Measurements from ENCODE around the gene UBALD1. TPM values are rescaled to one million over a fixed set of nuclear protein-coding genes. Genes with fewer than 3 reads are reported as not detected.

UBALD1 gene
- total RNA-seq, 1 experiment from 2014 or later: 29.9 TPM

- Histone ChIP-seq H3K27ac (ENCODE audit: low read length) (no peak overlapping the region), H3K27me3 (ENCODE audit: control insufficient read depth, insufficient read depth, low read length) (no peaks in the 10 kb centered on the region), H3K9me3 (ENCODE audit: control insufficient read depth, insufficient read depth, low read depth, low read length) (no peaks in the 10 kb centered on the region; the same call in 1 of the 2 replicates), H3K4me3 (ENCODE audit: low read depth in 2 of 2, low read length in 2 of 2) (no peak overlapping the region), H3K36me3 (ENCODE audit: control insufficient read depth, insufficient read depth, low read length) (no peaks in the 10 kb centered on the region), H3K4me1 (ENCODE audit: control insufficient read depth, insufficient read depth, low read length) (no peaks in the 10 kb centered on the region)
- no peak for DNase-seq (ENCODE audit: low read depth, low spot score)
- POLR2A ChIA-PET: no interaction called here
- no peak for ATAC-seq
- TF ChIP-seq REST (IDR thresholded peaks at IDR 0.05; ENCODE audit: insufficient read depth in 1 of 2, low read depth in 2 of 2, low read length in 1 of 2): no peak
- TF ChIP-seq POLR2AphosphoS5 (IDR thresholded peaks at IDR 0.05; ENCODE audit: low read depth, low read length): no peak
- no peak for TF ChIP-seq CTCF (IDR thresholded peaks at IDR 0.05)
- TF ChIP-seq SIN3A (IDR thresholded peaks at IDR 0.05; ENCODE audit: borderline replicate concordance, insufficient read depth, low read depth, low read length): no peak
- TF ChIP-seq TCF7L2 (IDR thresholded peaks at IDR 0.05; ENCODE audit: low read depth, low read length): no peak
- no TSS peak for BruUV-seq (replicated peaks)
- CTCF ChIA-PET: interaction anchor here (0.7 kb wide), 1 partner anchor 32 kb away, joined by 4 read pairs; no protein-coding TSS in a partner anchor
- intact Hi-C loops (cut with micrococcal nuclease; ENCODE audit: unreplicated experiment): no loop called here
- in situ Hi-C loops (cut with HindIII; ENCODE audit: low pct_unique_long_range_greater_than_20kb, low sequenced_read_pairs): no loop called here
Observed at GRCh38 chr16:4591706-4592470, 22.8 kb downstream of the UBALD1 start.

GRCh38 chr16:4591191-4591590 lies 23.5 kb downstream of the UBALD1 start:
- ATAC-seq (no peak), DNase-seq (ENCODE audit: low read depth, low spot score) (no peak)
- H3K27ac ChIP-seq (ENCODE audit: low read length): no peak overlapping the region
- POLR2A ChIA-PET: no interaction called here
- no TSS peak for BruUV-seq (replicated peaks)
- CTCF ChIA-PET: no interaction called here
- H3K9me3 ChIP-seq (ENCODE audit: control insufficient read depth, insufficient read depth, low read depth, low read length): no peaks in the 10 kb centered on the region; the same call in 1 of the 2 replicates
- H3K36me3 ChIP-seq (ENCODE audit: control insufficient read depth, insufficient read depth, low read length): no peaks in the 10 kb centered on the region
- no peak overlapping the region for H3K4me3 ChIP-seq (ENCODE audit: low read depth in 2 of 2, low read length in 2 of 2)
- no peak for TF ChIP-seq CTCF (IDR thresholded peaks at IDR 0.05)
- no peak for TF ChIP-seq SIN3A (IDR thresholded peaks at IDR 0.05; ENCODE audit: borderline replicate concordance, insufficient read depth, low read depth, low read length)
- no peak for TF ChIP-seq TCF7L2 (IDR thresholded peaks at IDR 0.05; ENCODE audit: low read depth, low read length)
- no peak for TF ChIP-seq POLR2AphosphoS5 (IDR thresholded peaks at IDR 0.05; ENCODE audit: low read depth, low read length)
- TF ChIP-seq REST (IDR thresholded peaks at IDR 0.05; ENCODE audit: insufficient read depth in 1 of 2, low read depth in 2 of 2, low read length in 1 of 2): no peak
- intact Hi-C loops (cut with micrococcal nuclease; ENCODE audit: unreplicated experiment) (no loop called here), in situ Hi-C loops (cut with HindIII; ENCODE audit: low pct_unique_long_range_greater_than_20kb, low sequenced_read_pairs) (no loop called here)
- no peaks in the 10 kb centered on the region for H3K4me1 ChIP-seq (ENCODE audit: control insufficient read depth, insufficient read depth, low read length)
- no peaks in the 10 kb centered on the region for H3K27me3 ChIP-seq (ENCODE audit: control insufficient read depth, insufficient read depth, low read length)

All from Panc1 (cell line).